ENCODE data around the gene ADAMTS20.

- TF ChIP-seq CTCF (optimal IDR thresholded peaks at IDR 0.05 in 1 of 3, IDR thresholded peaks at IDR 0.05 in 1 of 3, conservative IDR thresholded peaks at IDR 0.05 in 1 of 3; ENCODE audit: extremely low read depth in 1 of 3, insufficient read depth in 2 of 3, low read length in 3 of 3) (no peak), EZH2 (IDR thresholded peaks at IDR 0.05; ENCODE audit: low read length) (no peak)
Observed at GRCh38 chr12:43493261-43493797, 58.7 kb downstream of the ADAMTS20 start.

Measured in keratinocyte (primary cell).